H1 (cell line): ENCODE measurements around the gene DUSP1.

Experiments
- EZH2 ChIP-seq: fragments of 200-600 bp; sonication (generic); IDR thresholded peaks from 2 replicates; pipeline ENCODE4 v1.7.1; 2012; ENCODE audit warnings: low read depth, mild to moderate bottlenecking, moderate library complexity, low read length, inconsistent platforms; ENCODE audit not compliant: severe bottlenecking
- JUND ChIP-seq: IDR thresholded peaks from 2 replicates; pipeline ENCODE4 v1.6.1; 2011; ENCODE audit warnings: mild to moderate bottlenecking, improper control_type of control experiment, low read length

DNA sequence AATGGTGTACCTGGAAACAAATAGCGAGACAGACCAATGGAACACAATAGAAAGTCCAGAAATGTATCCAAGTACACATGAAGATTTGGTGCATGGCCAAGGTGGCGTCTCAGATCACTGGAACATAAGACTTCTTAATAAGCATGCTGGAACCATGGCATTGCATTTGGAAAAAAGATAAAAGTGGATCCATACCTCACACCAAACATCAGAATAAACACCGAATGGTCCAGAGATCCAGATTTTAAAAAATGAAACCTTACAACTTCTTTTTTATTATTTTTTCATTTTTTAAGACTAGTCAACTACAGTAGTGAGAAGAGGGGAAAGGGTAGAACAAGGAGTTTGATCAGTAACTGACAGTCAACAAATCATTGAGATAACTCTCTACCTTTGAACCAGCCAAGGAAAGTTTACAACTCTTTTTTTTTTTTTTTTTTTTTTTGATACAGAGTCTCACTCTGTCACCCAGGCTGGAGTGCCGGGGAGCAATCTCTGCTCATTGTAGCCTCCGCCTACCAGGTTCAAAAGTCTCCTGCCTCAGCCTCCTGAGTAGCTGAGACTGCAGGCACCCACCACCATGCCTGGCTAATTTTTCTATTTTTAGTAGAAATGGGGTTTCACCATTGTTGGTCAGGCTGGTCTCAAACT, 8.8 kb upstream of the DUSP1 start:
- TF ChIP-seq EZH2, result no peak
- no peak for TF ChIP-seq JUND
